ENCODE results near the gene TWF2.

TWF2 gene

DNA sequence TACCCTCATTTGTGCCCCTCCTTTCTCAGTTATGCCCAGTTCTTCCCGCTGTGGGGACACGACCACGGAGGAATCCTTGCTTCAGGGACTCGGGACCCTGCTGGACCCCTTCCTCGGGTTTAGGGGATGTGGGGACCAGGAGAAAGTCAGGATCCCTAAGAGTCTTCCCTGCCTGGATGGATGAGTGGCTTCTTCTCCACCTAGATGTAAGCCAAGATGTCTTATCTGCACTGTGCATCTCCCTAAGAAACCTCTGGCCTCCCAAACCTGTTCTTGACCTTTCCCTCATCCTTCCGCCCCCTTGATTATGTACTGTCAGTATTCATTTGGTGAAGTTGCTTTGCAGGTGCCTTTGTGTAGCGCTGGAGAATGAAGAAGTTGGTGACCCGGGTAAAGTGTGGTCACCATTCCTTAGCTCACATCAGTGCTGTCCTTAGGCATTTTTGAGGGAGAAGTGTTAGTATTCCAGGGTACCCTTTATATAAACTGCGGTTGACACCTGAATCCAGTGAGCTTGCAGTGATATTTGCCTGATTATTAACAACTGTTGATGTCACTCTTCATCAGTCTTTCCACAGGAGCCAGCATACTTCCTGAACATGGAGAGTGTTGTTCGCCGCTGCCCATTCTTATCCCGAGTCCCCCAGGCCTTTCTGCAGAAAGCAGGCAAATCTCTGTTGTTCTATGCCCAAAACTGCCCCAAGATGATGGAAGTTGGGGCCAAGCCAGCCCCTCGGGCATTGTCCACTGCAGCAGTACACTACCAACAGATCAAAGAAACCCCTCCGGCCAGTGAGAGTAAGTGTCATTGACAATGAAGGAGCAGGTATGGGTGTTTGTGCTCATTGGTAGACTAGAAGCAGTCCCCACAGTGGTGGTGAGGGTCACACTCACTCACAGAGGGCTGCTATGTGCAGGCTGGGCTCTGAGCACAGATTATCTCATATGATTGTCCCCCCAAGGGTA is 40.0 kb downstream of the TWF2 start:
- TF ChIP-seq, protein P1, sequence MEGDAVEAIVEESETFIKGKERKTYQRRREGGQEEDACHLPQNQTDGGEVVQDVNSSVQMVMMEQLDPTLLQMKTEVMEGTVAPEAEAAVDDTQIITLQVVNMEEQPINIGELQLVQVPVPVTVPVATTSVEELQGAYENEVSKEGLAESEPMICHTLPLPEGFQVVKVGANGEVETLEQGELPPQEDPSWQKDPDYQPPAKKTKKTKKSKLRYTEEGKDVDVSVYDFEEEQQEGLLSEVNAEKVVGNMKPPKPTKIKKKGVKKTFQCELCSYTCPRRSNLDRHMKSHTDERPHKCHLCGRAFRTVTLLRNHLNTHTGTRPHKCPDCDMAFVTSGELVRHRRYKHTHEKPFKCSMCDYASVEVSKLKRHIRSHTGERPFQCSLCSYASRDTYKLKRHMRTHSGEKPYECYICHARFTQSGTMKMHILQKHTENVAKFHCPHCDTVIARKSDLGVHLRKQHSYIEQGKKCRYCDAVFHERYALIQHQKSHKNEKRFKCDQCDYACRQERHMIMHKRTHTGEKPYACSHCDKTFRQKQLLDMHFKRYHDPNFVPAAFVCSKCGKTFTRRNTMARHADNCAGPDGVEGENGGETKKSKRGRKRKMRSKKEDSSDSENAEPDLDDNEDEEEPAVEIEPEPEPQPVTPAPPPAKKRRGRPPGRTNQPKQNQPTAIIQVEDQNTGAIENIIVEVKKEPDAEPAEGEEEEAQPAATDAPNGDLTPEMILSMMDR (IDR thresholded peaks at IDR 0.05; ENCODE audit: low read depth, low read length, missing control alignments), result no peak
- in situ Hi-C loops (cut with HindIII; ENCODE audit: low sequenced_read_pairs), result no loop called here
- DNase-seq (ENCODE audit: low read depth), result no peak
- H3K4me3 ChIP-seq (ENCODE audit: low read depth, low read length), result peak overlapping the region; percentile 94

DNA sequence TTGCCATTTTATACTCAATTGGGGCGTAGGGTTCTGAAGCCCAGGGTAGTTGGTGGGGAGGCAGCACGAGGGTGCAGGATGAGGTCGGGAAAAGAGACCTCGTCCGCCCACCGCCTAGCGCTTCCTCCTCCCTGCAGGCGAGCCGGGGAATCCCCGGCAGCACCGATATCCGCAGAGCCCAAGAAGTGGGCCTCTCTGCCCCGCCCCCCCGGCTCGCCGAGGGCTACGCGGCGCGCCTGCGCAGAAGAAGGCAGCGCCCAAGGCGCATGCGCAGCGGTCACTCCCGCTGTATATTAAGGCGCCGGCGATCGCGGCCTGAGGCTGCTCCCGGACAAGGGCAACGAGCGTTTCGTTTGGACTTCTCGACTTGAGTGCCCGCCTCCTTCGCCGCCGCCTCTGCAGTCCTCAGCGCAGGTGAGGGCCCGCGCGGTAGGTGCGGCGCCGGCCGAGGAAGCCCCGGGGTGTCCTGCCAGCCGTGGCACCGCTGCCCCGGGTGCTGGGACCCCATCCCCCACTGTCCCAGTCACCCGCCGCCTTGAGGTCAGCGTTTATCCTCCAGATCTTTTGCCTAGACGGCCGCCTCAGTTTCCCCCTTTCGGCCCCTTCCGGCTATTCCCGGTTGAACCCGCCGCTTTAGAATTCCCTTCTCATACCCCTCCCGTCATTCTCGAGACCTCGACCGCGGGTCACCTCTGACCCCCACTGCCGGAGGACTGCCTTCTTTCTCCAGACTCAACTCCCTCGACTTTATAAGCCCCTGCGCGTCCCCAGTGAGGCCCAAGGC is 40.9 kb downstream of the TWF2 start, which contains the start of gene ALAS1:
Gene ALAS1 (plus strand): TSS at position 319 of the 784 bp plus-strand sequence. CDS start 1,082 bp downstream, outside the sequence.
- in situ Hi-C loops (cut with HindIII; ENCODE audit: low sequenced_read_pairs), result no loop called here
- peak; percentile 62 for DNase-seq (ENCODE audit: low read depth)

GRCh38 chr3:52197499-52197841 is 41.5 kb downstream of the TWF2 start:
- H3K4me3 ChIP-seq (ENCODE audit: low read depth, low read length), result peak overlapping the region; percentile 94
- TF ChIP-seq, protein P1 (IDR thresholded peaks at IDR 0.05; ENCODE audit: low read depth, low read length, missing control alignments), result no peak
- in situ Hi-C loops (cut with HindIII; ENCODE audit: low sequenced_read_pairs), result no loop called here
- no peak for DNase-seq (ENCODE audit: low read depth)

More for the DNA sequence above, 40.9 kb downstream of the TWF2 start, which contains the start of gene ALAS1:
- TF ChIP-seq, protein P1 (IDR thresholded peaks at IDR 0.05; ENCODE audit: low read depth, low read length, missing control alignments), result no peak
- peak within 1 kb of the TSS; percentile 94 for H3K4me3 ChIP-seq (ENCODE audit: low read depth, low read length)

DNA sequence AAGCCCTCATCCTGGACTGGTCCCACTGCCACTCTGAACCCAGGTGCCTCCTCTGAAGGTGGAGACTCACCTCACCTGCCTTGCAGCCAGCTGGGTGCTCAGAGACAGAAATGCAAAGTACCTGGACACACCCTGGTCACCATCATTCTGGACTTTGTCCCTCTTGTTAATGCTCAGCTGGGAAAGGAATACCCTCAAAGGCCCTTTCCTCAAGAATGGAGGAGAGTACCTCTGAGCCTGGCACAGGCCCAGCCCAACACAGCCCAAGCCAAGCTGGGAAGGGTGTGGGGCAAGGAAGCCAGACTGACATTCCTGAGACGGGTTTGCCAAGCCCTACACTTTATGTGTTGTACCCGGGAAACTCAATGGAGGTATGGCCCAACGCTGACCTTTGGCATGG is 42.0 kb downstream of the TWF2 start:
- no peak overlapping the region for H3K4me3 ChIP-seq (ENCODE audit: low read depth, low read length)
- in situ Hi-C loops (cut with HindIII; ENCODE audit: low sequenced_read_pairs), result no loop called here
- TF ChIP-seq, protein P1 (IDR thresholded peaks at IDR 0.05; ENCODE audit: low read depth, low read length, missing control alignments), result no peak
- no peak for DNase-seq (ENCODE audit: low read depth)

- TF ChIP-seq, protein P1 (IDR thresholded peaks at IDR 0.05; ENCODE audit: low read depth, low read length, missing control alignments), result no peak
- in situ Hi-C loops (cut with HindIII; ENCODE audit: low sequenced_read_pairs), result no loop called here
- no peak overlapping the region for H3K4me3 ChIP-seq (ENCODE audit: low read depth, low read length)
- DNase-seq (ENCODE audit: low read depth), result no peak
Measured at GRCh38 chr3:52195823-52196331, 43.1 kb downstream of the TWF2 start.

- DNase-seq (ENCODE audit: low read depth), result no peak
- no peak overlapping the region for H3K4me3 ChIP-seq (ENCODE audit: low read depth, low read length)
- in situ Hi-C loops (cut with HindIII; ENCODE audit: low sequenced_read_pairs), result no loop called here
- TF ChIP-seq, protein P1 (IDR thresholded peaks at IDR 0.05; ENCODE audit: low read depth, low read length, missing control alignments), result no peak
Measured at GRCh38 chr3:52195291-52195597, 43.7 kb downstream of the TWF2 start.
